NB4 (cell line): Measurements from ENCODE around the gene ADM2.
A peak's percentile ranks its signal among the peaks of the same experiment; 100 is the strongest.

Source experiments
- DNase-seq: peaks from one replicate; pipeline ENCODE4 v3.0.0; 2010; ENCODE audit warnings: low read depth
- H3K4me3 ChIP-seq: one replicate; pipeline ENCODE4 v1.5.1; 2011; ENCODE audit warnings: mild to moderate bottlenecking, low read depth, low read length, moderate library complexity
- MYC ChIP-seq: IDR thresholded peaks from 2 replicates; pipeline ENCODE4 v1.6.1; 2011; ENCODE audit warnings: low read depth, low read length
- POLR2A ChIP-seq: IDR thresholded peaks from 2 replicates; pipeline ENCODE4 v1.6.1; 2011; ENCODE audit warnings: mild to moderate bottlenecking; ENCODE audit not compliant: insufficient read length; ENCODE audit errors: extremely low read depth
- TF ChIP-seq, protein P1 (sequence below): IDR thresholded peaks from 2 replicates; pipeline ENCODE4 v1.6.1; 2011; ENCODE audit warnings: low read depth, low read length
- TF ChIP-seq, protein P2 (sequence below): IDR thresholded peaks from one replicate; pipeline ENCODE4 v1.5.1; 2012; ENCODE audit warnings: low read depth, low read length

ADM2 gene

DNA sequence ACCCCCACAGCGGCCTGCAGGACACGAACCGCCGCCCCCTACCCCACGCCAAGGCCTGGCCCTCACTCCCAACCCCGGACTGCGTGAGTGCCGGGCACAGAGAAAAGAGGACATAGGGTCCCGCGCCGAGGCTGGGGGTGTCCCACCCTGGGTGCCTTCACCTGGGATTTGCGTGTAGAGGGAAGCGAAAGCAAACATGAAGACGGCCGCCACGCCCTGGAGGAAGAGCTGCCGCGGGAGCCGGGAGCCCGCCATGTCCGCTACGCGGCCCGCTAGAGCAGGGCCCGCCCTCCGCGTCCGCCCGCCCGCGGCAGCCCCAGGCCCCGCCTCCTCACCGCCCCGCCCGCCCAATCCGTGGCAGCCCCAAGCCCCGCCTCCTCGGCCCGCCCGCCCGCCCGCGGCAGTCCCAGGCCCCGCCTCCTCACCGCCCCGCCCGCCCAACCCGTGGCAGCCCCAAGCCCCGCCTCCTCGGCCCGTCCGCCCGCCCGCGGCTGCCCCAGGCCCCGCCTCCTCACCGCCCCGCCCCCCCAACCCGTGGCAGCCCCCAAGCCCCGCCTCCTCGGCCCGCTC lies 26.2 kb downstream of the ADM2 start, which contains the start of gene LMF2:
Gene LMF2, minus strand, starts transcription at position 282 of the 570 bp plus-strand sequence. Its CDS starts 27 bp downstream, at position 255.
- H3K4me3 ChIP-seq = peak within 1 kb of the TSS; percentile 90
- TF ChIP-seq, protein P1, sequence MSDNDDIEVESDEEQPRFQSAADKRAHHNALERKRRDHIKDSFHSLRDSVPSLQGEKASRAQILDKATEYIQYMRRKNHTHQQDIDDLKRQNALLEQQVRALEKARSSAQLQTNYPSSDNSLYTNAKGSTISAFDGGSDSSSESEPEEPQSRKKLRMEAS = no peak
- TF ChIP-seq POLR2A (peak; percentile 33), MYC (no peak)
- peak; percentile 83 for DNase-seq

DNA sequence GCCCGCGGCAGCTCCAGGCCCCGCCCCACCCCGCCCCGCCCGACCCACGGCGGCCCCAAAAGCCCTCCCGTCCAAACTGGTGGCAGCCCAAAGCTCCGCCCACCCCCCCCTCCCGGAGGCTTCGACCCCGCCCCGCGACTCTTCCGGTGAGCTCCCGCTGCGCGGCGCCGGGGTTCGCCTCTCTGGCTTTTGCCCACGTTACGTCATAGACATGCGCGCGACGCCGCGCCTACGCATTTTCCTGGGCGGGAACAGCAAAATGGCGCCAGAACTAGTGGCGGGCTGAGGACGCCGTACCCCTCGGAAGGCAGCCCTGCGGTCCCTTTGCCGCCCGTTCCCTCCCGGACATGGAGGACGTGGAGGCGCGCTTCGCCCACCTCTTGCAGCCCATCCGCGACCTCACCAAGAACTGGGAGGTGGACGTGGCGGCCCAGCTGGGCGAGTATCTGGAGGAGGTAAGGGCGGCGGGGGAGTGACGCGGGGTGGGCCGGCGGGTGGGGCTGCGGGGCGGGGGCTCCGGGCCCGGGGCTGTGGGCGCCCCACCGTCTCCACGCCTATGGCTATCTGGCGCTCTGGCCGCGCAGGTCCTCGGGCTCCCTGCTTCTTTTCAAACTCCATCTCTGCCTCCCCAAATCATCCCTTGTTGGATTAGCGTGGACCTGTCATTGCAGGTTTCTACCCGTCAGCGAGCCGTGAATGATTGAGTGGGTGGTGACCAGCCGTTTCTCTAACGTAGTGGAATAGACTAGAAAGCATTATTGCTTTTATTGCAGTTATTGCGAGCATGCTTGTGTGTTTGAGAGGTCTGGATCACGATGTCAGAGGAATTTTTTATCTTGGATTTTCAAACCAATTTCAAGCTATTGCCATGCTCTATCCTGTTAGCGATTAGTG lies 26.9 kb downstream of the ADM2 start, which contains the start of gene NCAPH2:
Gene NCAPH2, plus strand, starts transcription at position 234 of the 894 bp plus-strand sequence. Its CDS starts 114 bp downstream, at position 348.
- DNase-seq = peak; percentile 95
- TF ChIP-seq, protein P1 = peak; percentile 47; the same call in 1 of the 2 replicates
- TF ChIP-seq, protein P2, sequence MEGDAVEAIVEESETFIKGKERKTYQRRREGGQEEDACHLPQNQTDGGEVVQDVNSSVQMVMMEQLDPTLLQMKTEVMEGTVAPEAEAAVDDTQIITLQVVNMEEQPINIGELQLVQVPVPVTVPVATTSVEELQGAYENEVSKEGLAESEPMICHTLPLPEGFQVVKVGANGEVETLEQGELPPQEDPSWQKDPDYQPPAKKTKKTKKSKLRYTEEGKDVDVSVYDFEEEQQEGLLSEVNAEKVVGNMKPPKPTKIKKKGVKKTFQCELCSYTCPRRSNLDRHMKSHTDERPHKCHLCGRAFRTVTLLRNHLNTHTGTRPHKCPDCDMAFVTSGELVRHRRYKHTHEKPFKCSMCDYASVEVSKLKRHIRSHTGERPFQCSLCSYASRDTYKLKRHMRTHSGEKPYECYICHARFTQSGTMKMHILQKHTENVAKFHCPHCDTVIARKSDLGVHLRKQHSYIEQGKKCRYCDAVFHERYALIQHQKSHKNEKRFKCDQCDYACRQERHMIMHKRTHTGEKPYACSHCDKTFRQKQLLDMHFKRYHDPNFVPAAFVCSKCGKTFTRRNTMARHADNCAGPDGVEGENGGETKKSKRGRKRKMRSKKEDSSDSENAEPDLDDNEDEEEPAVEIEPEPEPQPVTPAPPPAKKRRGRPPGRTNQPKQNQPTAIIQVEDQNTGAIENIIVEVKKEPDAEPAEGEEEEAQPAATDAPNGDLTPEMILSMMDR = no peak
- TF ChIP-seq MYC (no peak), POLR2A (peak; percentile 70)
- peak within 1 kb of the TSS; percentile 90 for H3K4me3 ChIP-seq

DNA sequence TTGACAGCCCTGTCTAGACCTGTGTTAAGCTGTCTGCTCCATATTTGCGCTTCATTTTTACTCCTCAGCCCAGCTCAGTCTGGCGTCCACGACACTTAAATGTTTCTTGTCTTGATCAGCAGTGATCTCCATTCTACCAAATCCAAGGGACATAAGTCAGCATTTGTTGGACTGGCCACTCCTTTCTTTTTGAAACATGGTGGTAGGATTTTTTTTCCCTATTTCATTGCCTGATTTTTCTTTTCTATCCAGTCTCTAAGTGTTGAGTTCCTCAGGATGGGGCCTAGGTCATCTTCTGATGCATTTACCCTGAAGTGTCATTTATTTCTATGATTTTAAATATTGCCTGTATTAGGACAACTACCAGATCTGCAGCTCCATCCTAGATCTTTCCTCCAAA lies 27.6 kb downstream of the ADM2 start:
- TF ChIP-seq, protein P1 = no peak
- TF ChIP-seq, protein P2 = no peak
- TF ChIP-seq MYC (no peak), POLR2A (no peak)
- no peak for DNase-seq
- peak overlapping the region; percentile 74 for H3K4me3 ChIP-seq

DNA sequence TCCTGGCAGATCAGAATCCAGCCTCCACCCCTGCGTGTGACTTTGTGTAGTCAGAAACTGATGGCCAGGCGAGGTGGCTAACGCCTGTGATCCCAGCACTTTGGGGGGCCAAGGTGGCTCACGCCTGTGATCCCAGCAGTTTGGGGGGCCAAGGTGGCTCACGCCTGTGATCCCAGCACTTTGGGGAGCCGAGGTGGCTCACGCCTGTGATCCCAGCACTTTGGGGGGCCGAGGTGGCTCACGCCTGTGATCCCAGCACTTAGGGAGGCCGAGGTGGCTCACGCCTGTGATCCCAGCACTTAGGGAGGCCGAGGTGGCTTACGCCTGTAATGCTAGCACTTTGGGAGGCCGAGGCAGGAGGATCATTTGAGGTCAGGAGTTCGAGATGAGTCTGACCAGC lies 31.8 kb downstream of the ADM2 start:
- no peak for DNase-seq
- TF ChIP-seq, protein P2 = no peak
- TF ChIP-seq MYC (no peak), POLR2A (no peak)
- TF ChIP-seq, protein P1 = no peak
- H3K4me3 ChIP-seq = no peak overlapping the region

DNA sequence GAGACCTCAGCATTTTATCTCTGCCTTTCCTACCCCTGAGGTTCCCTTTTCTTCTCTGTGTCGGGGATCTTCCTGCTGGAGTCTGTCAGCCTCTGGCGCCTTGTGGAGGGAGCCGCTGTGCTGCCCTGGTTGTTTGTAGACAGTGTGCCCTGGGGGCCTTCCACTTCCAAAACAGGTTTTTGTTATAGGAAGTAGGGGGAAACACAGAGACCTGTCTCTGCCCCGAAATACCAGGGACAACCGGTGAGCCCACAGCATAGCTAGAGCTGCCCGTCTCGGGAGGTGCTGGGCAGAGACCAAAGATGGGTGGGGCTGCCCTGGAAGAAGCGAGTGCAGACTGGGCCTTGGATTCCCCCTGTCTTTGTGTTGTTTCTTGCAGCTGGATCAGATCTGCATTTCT lies 34.7 kb downstream of the ADM2 start:
- H3K4me3 ChIP-seq = no peak overlapping the region
- DNase-seq = no peak
- TF ChIP-seq POLR2A (no peak), MYC (no peak)
- TF ChIP-seq, protein P2 = no peak
- TF ChIP-seq, protein P1 = no peak
